Chondrocyte (in vitro differentiated cells): ENCODE measurements around the gene SPN. TPM values are rescaled to one million over a fixed set of nuclear protein-coding genes. Genes with fewer than 3 reads are reported as not detected.
A peak's percentile ranks its signal among the peaks of the same experiment; 100 is the strongest.

Source experiments
- DNase-seq: peaks from one replicate; pipeline ENCODE4 v3.0.0; 2021; ENCODE audit warnings: mixed read lengths, low spot score
- H3K27ac Mint-ChIP-seq: one replicate; pipeline ENCODE4 v1.8.0; 2021; ENCODE audit warnings: mild to moderate bottlenecking, moderate library complexity, mixed read lengths; ENCODE audit not compliant: unreplicated experiment
- H3K27me3 Mint-ChIP-seq: 2 replicates; pipeline ENCODE4 v1.8.0; 2021; ENCODE audit warnings: low read depth, mixed read lengths
- H3K36me3 Mint-ChIP-seq: 2 replicates; pipeline ENCODE4 v1.8.0; 2021; ENCODE audit warnings: low read depth, mixed read lengths
- H3K4me1 Mint-ChIP-seq: 2 replicates; pipeline ENCODE4 v1.8.0; 2021; ENCODE audit warnings: low read depth, mild to moderate bottlenecking, mixed read lengths
- H3K4me3 Mint-ChIP-seq: one replicate; pipeline ENCODE4 v1.8.0; 2021; ENCODE audit warnings: mild to moderate bottlenecking, moderate library complexity, mixed read lengths; ENCODE audit not compliant: unreplicated experiment
- H3K9me3 Mint-ChIP-seq: 2 replicates; pipeline ENCODE4 v1.8.0; 2021; ENCODE audit warnings: low read depth, mixed read lengths
- total RNA-seq: library from RNA; stranded (reverse); gene quantifications from 3 replicates; pipeline ENCODE4 v1.2.1, GENCODE V29; 2021
- TF ChIP-seq, protein P1 (sequence below): fragments of 200-600 bp; sonication (generic); IDR thresholded peaks from 2 replicates; pipeline ENCODE4 v1.5.0; 2021; ENCODE audit warnings: antibody characterized with exemption, mild to moderate bottlenecking, moderate library complexity

SPN gene
- total RNA-seq, 1 donor from 2014 or later = not detected

DNA sequence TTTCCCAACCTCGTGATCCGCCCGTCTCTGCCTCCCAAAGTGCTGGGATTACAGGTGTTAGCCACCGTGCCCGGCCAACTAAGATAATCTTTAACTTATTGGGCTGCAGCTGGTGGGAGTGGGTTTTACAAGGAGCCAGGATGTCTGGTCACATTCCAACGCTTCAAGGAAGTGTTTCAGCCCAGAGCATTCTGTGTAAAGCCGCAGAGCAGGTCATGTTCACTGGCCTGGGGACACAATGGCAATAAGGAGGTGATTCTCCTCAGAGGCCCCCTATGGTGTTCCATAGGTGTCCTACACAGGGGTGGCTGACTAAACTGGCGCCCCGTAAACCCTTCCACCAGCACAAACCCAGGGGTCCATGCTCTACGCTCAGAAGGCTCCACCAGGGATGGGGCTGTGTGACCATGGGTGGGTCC lies 17.1 kb downstream of the SPN start:
- Mint-ChIP-seq H3K27ac (no peak overlapping the region), H3K4me1 (peaks cover 12% of the 10 kb centered on the region), H3K27me3 (no peaks in the 10 kb centered on the region), H3K36me3 (no peaks in the 10 kb centered on the region), H3K9me3 (no peaks in the 10 kb centered on the region), H3K4me3 (peak overlapping the region; percentile 73)
- TF ChIP-seq, protein P1, sequence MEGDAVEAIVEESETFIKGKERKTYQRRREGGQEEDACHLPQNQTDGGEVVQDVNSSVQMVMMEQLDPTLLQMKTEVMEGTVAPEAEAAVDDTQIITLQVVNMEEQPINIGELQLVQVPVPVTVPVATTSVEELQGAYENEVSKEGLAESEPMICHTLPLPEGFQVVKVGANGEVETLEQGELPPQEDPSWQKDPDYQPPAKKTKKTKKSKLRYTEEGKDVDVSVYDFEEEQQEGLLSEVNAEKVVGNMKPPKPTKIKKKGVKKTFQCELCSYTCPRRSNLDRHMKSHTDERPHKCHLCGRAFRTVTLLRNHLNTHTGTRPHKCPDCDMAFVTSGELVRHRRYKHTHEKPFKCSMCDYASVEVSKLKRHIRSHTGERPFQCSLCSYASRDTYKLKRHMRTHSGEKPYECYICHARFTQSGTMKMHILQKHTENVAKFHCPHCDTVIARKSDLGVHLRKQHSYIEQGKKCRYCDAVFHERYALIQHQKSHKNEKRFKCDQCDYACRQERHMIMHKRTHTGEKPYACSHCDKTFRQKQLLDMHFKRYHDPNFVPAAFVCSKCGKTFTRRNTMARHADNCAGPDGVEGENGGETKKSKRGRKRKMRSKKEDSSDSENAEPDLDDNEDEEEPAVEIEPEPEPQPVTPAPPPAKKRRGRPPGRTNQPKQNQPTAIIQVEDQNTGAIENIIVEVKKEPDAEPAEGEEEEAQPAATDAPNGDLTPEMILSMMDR = no peak
- DNase-seq = no peak

DNA sequence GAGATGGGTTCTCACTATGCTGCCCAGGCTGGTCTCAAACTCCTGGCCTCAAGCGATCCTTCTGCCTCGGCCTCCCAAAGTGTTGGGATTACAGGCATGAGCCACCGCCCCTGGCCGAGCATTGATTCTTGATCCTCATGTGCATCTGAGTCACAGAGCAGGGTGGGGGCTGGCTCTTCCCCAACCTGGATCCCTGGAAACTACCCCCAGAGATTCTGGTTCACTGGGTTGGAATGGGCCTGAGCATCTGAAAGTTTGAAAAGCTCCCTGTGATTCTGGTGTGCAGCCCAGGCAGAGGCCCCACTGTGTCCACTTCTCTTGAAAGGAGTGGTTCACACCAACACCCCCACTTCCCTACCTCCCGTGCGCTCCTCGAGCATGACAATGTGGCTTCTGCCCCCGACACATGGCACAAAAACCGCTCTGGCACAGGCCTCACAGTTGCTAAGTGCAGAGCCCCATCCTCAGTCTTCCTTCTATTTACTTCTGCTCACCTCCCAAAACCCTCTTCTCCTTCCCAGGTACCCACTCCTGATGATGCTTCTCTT lies 20.6 kb downstream of the SPN start:
- TF ChIP-seq, protein P1 = no peak
- Mint-ChIP-seq H3K36me3 (no peaks in the 10 kb centered on the region), H3K4me3 (no peak overlapping the region), H3K27ac (no peak overlapping the region), H3K4me1 (peaks cover 17% of the 10 kb centered on the region), H3K27me3 (no peaks in the 10 kb centered on the region), H3K9me3 (no peaks in the 10 kb centered on the region)
- no peak for DNase-seq

DNA sequence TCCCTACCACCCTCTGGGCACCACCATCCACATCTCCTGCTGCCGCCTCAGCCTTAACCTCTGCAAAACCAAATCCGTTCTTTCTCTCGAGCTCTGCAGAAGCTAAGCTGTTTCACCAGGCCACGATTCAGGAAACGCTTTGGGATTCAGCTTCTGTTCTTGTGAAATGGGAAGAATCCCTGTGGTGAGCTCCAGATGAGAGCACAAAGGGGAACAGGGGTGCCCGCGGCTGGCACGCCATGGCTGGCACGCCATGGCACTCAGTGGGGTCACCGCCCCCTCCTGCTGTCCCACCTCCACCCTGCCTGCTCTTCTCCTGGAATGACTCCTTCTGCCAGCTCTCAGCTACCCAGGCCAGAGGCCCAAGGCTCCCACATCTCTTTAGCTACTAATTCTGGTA lies 21.6 kb downstream of the SPN start:
- no peaks in the 10 kb centered on the region for H3K36me3 Mint-ChIP-seq
- peaks cover 10% of the 10 kb centered on the region for H3K4me1 Mint-ChIP-seq
- DNase-seq = no peak
- H3K27me3 Mint-ChIP-seq = no peaks in the 10 kb centered on the region
- H3K4me3 Mint-ChIP-seq = no peak overlapping the region
- H3K27ac Mint-ChIP-seq = no peak overlapping the region
- no peaks in the 10 kb centered on the region for H3K9me3 Mint-ChIP-seq
- TF ChIP-seq, protein P1 = no peak

DNA sequence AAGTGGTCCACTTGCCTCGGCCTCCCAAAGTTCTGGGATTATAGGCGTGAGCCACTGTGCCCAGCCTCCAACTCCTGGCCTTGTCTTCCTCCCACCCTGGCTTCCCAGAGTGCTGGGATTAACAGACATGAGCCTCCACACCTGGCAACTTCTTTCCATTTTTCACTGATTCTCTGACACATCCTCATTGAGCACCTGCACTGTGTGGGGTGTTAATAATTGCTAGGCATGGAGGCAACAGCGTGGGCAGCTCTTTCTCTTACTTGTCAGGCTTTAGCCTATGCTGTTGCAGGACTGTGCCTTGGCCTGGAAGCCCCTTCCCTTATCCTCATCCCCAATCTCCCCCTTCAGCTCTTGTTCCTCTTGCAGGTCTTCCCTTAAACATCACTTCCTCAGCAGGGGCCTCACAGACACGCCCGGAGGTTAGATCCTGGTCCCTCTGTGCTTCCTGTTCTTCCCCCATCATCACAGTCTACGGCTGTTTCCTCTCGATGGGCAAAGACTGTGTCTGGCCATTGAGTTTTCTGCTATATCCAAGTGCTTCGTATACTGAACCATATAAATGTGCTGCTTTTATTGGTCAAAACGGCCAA lies 23.8 kb downstream of the SPN start:
- DNase-seq = no peak

DNA sequence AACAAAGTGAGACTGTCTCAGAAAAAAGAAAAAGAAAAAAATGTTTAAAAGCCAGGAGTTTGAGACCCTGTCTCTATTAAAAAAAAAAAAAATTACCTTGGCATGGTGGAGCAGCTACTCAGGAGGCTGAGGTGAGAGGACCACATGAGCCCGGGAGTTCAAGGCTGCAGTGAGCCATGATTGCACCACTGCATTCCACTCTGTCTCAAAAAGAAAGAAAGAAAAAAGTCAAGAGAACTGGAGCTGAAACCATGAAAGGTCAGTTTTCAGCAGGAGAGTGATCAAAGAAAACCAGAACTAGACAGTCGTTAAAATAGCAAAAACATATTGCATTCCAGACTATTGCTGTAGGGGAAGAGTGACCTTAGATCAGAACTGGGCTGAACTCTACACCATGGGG lies 24.7 kb downstream of the SPN start:
- DNase-seq = no peak
- Mint-ChIP-seq H3K9me3 (no peaks in the 10 kb centered on the region), H3K4me1 (peaks cover 5% of the 10 kb centered on the region), H3K27me3 (no peaks in the 10 kb centered on the region), H3K4me3 (no peak overlapping the region), H3K36me3 (no peaks in the 10 kb centered on the region), H3K27ac (no peak overlapping the region)
- TF ChIP-seq, protein P1 = no peak

More for the DNA sequence above, 23.8 kb downstream of the SPN start:
- Mint-ChIP-seq H3K4me1 (peaks cover 5% of the 10 kb centered on the region), H3K27ac (no peak overlapping the region), H3K36me3 (no peaks in the 10 kb centered on the region), H3K9me3 (no peaks in the 10 kb centered on the region), H3K4me3 (no peak overlapping the region), H3K27me3 (no peaks in the 10 kb centered on the region)
- TF ChIP-seq, protein P1 = no peak
